HFF-Myc (cell line): ENCODE measurements around the gene CWF19L2.
A peak's percentile ranks its signal among the peaks of the same experiment; 100 is the strongest.
"Not testable (repeated sequence)": the region's sequence is repeated elsewhere in the genome, so short reads cannot be mapped to it uniquely, and the experiment has no call there.

Experiments
- DNase-seq: peaks from one replicate; pipeline ENCODE4 v3.0.0-alpha.2; 2011; ENCODE audit warnings: low read depth; ENCODE audit errors: extremely low read depth
- H3K4me3 ChIP-seq: replicated peaks from 2 replicates; pipeline ENCODE4 v1.5.1; 2011; ENCODE audit warnings: low read depth, mild to moderate bottlenecking, control low read depth, low read length
- CTCF ChIP-seq: IDR thresholded peaks from 2 replicates; pipeline ENCODE4 v1.5.1; 2012; ENCODE audit warnings: mild to moderate bottlenecking, low read depth, low read length, control low read depth; ENCODE audit errors: missing control alignments

Gene CWF19L2

GRCh38 chr11:107457558-107458271 is at the start of gene CWF19L2:
Gene CWF19L2 (minus strand): TSS chr11:107457825. CDS start chr11:107457816, 9 bp downstream.
- peak; percentile 91 for DNase-seq
- peak within 1 kb of the TSS; percentile 99 for H3K4me3 ChIP-seq
- TF ChIP-seq CTCF, result no peak

GRCh38 chr11:107505647-107506225 is 48.1 kb upstream of the CWF19L2 start:
- no peak for TF ChIP-seq CTCF

GRCh38 chr11:107504981-107505380 is 47.4 kb upstream of the CWF19L2 start:
- no peak for TF ChIP-seq CTCF
- H3K4me3 ChIP-seq, result no peak overlapping the region
- DNase-seq, result no peak

More at GRCh38 chr11:107505647-107506225, 48.1 kb upstream of the CWF19L2 start:
- DNase-seq, result no peak
- no peak overlapping the region for H3K4me3 ChIP-seq

GRCh38 chr11:107501713-107502112 is 44.1 kb upstream of the CWF19L2 start:
- no peak for DNase-seq
- no peak for TF ChIP-seq CTCF

GRCh38 chr11:107497371-107497770 is 39.7 kb upstream of the CWF19L2 start:
- H3K4me3 ChIP-seq, result not testable (repeated sequence)

More at GRCh38 chr11:107501713-107502112, 44.1 kb upstream of the CWF19L2 start:
- H3K4me3 ChIP-seq, result no peak overlapping the region

GRCh38 chr11:107496011-107496410 is 38.4 kb upstream of the CWF19L2 start:
- H3K4me3 ChIP-seq, result no peak overlapping the region
- DNase-seq, result peak; percentile 14
- TF ChIP-seq CTCF, result no peak

More at GRCh38 chr11:107497371-107497770, 39.7 kb upstream of the CWF19L2 start:
- not testable (repeated sequence) for DNase-seq

GRCh38 chr11:107494055-107494454 is 36.4 kb upstream of the CWF19L2 start:
- DNase-seq, result no peak
- no peak for TF ChIP-seq CTCF
- H3K4me3 ChIP-seq, result no peak overlapping the region
